Measurements from ENCODE around the gene UXT. TPM values are rescaled to one million over a fixed set of nuclear protein-coding genes. Genes with fewer than 3 reads are reported as not detected.

Gene UXT
- polyA plus RNA-seq, 1 donor from 2014 or later, result 153 TPM

- Histone ChIP-seq H3K79me2 (replicated peaks; ENCODE audit: insufficient read depth, low read length) (no peaks in the 10 kb centered on the region), H3F3A (ENCODE audit: insufficient read depth, low read length, poor library complexity, severe bottlenecking) (no peaks in the 10 kb centered on the region), H3K4me3 (ENCODE audit: low read length) (no peak overlapping the region), H4K20me1 (ENCODE audit: insufficient read depth) (no peaks in the 10 kb centered on the region), H3K9me3 (ENCODE audit: low read length) (no peaks in the 10 kb centered on the region), H3K27me3 (ENCODE audit: insufficient read depth, low read depth, low read length) (no peaks in the 10 kb centered on the region), H2AFZ (ENCODE audit: low read depth, low read length) (no peak overlapping the region), H3K36me3 (ENCODE audit: insufficient read depth, low read length) (no peaks in the 10 kb centered on the region), H3K9me2 (ENCODE audit: insufficient read depth, low read length) (no peaks in the 10 kb centered on the region), H3K4me2 (ENCODE audit: low read length) (no peak overlapping the region), H3K27ac (ENCODE audit: low read length) (no peak overlapping the region), H3K9ac (ENCODE audit: low read length) (no peak overlapping the region)
- TF ChIP-seq, protein P1, sequence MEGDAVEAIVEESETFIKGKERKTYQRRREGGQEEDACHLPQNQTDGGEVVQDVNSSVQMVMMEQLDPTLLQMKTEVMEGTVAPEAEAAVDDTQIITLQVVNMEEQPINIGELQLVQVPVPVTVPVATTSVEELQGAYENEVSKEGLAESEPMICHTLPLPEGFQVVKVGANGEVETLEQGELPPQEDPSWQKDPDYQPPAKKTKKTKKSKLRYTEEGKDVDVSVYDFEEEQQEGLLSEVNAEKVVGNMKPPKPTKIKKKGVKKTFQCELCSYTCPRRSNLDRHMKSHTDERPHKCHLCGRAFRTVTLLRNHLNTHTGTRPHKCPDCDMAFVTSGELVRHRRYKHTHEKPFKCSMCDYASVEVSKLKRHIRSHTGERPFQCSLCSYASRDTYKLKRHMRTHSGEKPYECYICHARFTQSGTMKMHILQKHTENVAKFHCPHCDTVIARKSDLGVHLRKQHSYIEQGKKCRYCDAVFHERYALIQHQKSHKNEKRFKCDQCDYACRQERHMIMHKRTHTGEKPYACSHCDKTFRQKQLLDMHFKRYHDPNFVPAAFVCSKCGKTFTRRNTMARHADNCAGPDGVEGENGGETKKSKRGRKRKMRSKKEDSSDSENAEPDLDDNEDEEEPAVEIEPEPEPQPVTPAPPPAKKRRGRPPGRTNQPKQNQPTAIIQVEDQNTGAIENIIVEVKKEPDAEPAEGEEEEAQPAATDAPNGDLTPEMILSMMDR (IDR thresholded peaks at IDR 0.05; ENCODE audit: poor library complexity, severe bottlenecking), result no peak
- no peak for TF ChIP-seq POLR2AphosphoS5 (IDR thresholded peaks at IDR 0.05)
- no peak for TF ChIP-seq MXI1 (conservative IDR thresholded peaks at IDR 0.05; ENCODE audit: poor library complexity, severe bottlenecking)
- TF ChIP-seq, protein P2, sequence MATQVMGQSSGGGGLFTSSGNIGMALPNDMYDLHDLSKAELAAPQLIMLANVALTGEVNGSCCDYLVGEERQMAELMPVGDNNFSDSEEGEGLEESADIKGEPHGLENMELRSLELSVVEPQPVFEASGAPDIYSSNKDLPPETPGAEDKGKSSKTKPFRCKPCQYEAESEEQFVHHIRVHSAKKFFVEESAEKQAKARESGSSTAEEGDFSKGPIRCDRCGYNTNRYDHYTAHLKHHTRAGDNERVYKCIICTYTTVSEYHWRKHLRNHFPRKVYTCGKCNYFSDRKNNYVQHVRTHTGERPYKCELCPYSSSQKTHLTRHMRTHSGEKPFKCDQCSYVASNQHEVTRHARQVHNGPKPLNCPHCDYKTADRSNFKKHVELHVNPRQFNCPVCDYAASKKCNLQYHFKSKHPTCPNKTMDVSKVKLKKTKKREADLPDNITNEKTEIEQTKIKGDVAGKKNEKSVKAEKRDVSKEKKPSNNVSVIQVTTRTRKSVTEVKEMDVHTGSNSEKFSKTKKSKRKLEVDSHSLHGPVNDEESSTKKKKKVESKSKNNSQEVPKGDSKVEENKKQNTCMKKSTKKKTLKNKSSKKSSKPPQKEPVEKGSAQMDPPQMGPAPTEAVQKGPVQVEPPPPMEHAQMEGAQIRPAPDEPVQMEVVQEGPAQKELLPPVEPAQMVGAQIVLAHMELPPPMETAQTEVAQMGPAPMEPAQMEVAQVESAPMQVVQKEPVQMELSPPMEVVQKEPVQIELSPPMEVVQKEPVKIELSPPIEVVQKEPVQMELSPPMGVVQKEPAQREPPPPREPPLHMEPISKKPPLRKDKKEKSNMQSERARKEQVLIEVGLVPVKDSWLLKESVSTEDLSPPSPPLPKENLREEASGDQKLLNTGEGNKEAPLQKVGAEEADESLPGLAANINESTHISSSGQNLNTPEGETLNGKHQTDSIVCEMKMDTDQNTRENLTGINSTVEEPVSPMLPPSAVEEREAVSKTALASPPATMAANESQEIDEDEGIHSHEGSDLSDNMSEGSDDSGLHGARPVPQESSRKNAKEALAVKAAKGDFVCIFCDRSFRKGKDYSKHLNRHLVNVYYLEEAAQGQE (IDR thresholded peaks at IDR 0.05; ENCODE audit: borderline replicate concordance), result no peak
- no peak for TF ChIP-seq EP300 (conservative IDR thresholded peaks at IDR 0.05; ENCODE audit: poor library complexity, severe bottlenecking)
- TF ChIP-seq RAD21 (conservative IDR thresholded peaks at IDR 0.05), result no peak
- TF ChIP-seq EZH2 (IDR thresholded peaks at IDR 0.05; ENCODE audit: borderline replicate concordance, insufficient read depth, low read length, poor library complexity, severe bottlenecking), result no peak
- no peak for TF ChIP-seq SMC3 (conservative IDR thresholded peaks at IDR 0.05; ENCODE audit: poor library complexity)
- TF ChIP-seq TAF1 (IDR thresholded peaks at IDR 0.05; ENCODE audit: low read depth), result no peak
Observed at GRCh38 chrX:47662144-47662657, 3.2 kb upstream of the UXT start.

GRCh38 chrX:47661539-47661938, 2.6 kb upstream of the UXT start:
- no peaks in the 10 kb centered on the region for H3K27me3 ChIP-seq (ENCODE audit: insufficient read depth, low read depth, low read length)
- H3K4me3 ChIP-seq (ENCODE audit: low read length), result no peak overlapping the region
- no peak overlapping the region for H3K27ac ChIP-seq (ENCODE audit: low read length)
- no peak overlapping the region for H3K9ac ChIP-seq (ENCODE audit: low read length)
- H3K79me2 ChIP-seq (replicated peaks; ENCODE audit: insufficient read depth, low read length), result no peaks in the 10 kb centered on the region
- no peaks in the 10 kb centered on the region for H3K9me2 ChIP-seq (ENCODE audit: insufficient read depth, low read length)
- TF ChIP-seq POLR2AphosphoS5 (IDR thresholded peaks at IDR 0.05) (no peak), TAF1 (IDR thresholded peaks at IDR 0.05; ENCODE audit: low read depth) (no peak), SMC3 (conservative IDR thresholded peaks at IDR 0.05; ENCODE audit: poor library complexity) (no peak), MXI1 (conservative IDR thresholded peaks at IDR 0.05; ENCODE audit: poor library complexity, severe bottlenecking) (no peak), RAD21 (conservative IDR thresholded peaks at IDR 0.05) (no peak), EZH2 (IDR thresholded peaks at IDR 0.05; ENCODE audit: borderline replicate concordance, insufficient read depth, low read length, poor library complexity, severe bottlenecking) (no peak), EP300 (conservative IDR thresholded peaks at IDR 0.05; ENCODE audit: poor library complexity, severe bottlenecking) (no peak)
- TF ChIP-seq, protein P2 (IDR thresholded peaks at IDR 0.05; ENCODE audit: borderline replicate concordance), result no peak
- TF ChIP-seq, protein P1 (IDR thresholded peaks at IDR 0.05; ENCODE audit: poor library complexity, severe bottlenecking), result no peak
- H3K9me3 ChIP-seq (ENCODE audit: low read length), result no peaks in the 10 kb centered on the region
- H3K4me2 ChIP-seq (ENCODE audit: low read length), result no peak overlapping the region
- no peaks in the 10 kb centered on the region for H3F3A ChIP-seq (ENCODE audit: insufficient read depth, low read length, poor library complexity, severe bottlenecking)
- no peaks in the 10 kb centered on the region for H3K36me3 ChIP-seq (ENCODE audit: insufficient read depth, low read length)
- no peaks in the 10 kb centered on the region for H4K20me1 ChIP-seq (ENCODE audit: insufficient read depth)
- no peak overlapping the region for H2AFZ ChIP-seq (ENCODE audit: low read depth, low read length)
